ENCODE data around the gene LRMDA.
A peak's percentile ranks its signal among the peaks of the same experiment; 100 is the strongest.
"Not testable (repeated sequence)": the region's sequence is repeated elsewhere in the genome, so short reads cannot be mapped to it uniquely, and the experiment has no call there.

LRMDA gene

DNA sequence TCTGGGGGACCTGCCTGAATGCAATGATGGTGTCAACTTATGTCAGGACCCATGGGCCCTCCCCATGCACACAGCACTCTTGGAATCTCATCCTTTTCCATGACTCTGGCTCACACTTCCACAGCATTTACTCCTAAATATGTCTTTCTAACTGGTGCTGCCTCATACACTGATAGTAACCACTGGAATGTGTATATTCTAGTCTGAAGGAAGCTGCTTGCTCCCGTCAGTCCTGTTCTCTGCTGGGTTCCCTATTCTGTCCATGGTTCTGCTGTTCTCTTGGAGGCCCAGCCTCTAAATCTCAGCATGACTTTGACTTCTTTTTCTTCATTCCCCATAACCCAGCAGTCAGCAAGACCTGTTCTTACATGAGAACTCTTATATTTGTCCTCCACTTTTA, 1151.1 kb downstream of the LRMDA start:
- TF ChIP-seq, protein P1, sequence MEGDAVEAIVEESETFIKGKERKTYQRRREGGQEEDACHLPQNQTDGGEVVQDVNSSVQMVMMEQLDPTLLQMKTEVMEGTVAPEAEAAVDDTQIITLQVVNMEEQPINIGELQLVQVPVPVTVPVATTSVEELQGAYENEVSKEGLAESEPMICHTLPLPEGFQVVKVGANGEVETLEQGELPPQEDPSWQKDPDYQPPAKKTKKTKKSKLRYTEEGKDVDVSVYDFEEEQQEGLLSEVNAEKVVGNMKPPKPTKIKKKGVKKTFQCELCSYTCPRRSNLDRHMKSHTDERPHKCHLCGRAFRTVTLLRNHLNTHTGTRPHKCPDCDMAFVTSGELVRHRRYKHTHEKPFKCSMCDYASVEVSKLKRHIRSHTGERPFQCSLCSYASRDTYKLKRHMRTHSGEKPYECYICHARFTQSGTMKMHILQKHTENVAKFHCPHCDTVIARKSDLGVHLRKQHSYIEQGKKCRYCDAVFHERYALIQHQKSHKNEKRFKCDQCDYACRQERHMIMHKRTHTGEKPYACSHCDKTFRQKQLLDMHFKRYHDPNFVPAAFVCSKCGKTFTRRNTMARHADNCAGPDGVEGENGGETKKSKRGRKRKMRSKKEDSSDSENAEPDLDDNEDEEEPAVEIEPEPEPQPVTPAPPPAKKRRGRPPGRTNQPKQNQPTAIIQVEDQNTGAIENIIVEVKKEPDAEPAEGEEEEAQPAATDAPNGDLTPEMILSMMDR (conservative IDR thresholded peaks at IDR 0.05; ENCODE audit: low read depth, low read length): no peak
- H3K4me3 ChIP-seq (ENCODE audit: low read depth, low read length): no peak overlapping the region
- DNase-seq (ENCODE audit: low read depth): peak; percentile 66

DNA sequence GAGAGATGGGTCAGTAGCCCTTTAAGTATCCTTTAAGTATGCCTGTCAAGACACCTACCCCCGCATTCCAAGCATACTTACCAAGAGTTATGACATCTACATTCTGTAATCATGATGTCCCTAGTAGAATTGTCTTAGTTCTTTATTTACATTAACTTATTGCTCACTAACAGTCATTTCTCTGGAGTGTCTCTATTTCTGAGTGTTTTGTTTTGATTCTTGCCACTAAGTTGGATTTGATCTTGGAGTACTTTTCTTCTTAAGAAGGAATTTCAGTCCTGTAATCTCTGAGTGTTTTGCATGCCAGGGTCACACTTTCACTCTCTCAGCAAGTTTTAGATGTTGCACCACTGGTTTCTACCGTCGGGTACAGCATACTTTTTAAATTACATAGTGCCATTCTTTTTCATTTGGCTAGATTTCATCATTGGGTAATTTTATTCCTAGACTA, 1152.3 kb downstream of the LRMDA start:
- TF ChIP-seq, protein P1 (conservative IDR thresholded peaks at IDR 0.05; ENCODE audit: low read depth, low read length): no peak
- no peak overlapping the region for H3K4me3 ChIP-seq (ENCODE audit: low read depth, low read length)
- peak; percentile 93 for DNase-seq (ENCODE audit: low read depth)

DNA sequence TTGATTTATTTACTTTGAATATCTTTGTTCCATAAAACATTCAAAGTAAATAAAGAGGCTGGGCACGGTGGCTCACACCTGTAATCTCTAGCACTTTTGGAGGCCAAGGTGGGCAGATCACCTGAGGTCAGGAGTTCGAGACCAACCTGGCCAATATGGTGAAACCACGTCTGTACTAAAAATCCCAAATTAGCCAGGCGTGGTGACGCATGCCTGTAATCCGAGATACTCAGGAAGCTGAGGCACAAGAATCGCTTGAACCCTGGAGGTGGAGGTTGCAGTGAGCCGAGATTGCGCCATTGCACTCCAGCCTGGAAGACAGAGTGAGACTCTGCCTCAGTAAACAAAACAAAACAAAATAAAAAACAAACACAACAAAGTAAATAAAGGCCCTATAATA, 1153.0 kb downstream of the LRMDA start:
- DNase-seq (ENCODE audit: low read depth): peak; percentile 36
- not testable (repeated sequence) for H3K4me3 ChIP-seq (ENCODE audit: low read depth, low read length)
